Stimulated activated naive CD8-positive, alpha-beta T cell treated with anti-CD3 and anti-CD28 coated beads, Interleukin-15, amount 100 ng/mL, for 72 hours (primary cell): ENCODE measurements around the gene SHISA6.

ENCODE experiments used
- ATAC-seq: fragments of 150-1000 bp; cut with Tn5 transposase; 2 replicates; pipeline ENCODE4 v1.10.0; 2021; ENCODE audit warnings: mild to moderate bottlenecking, moderate library complexity
- DNase-seq, 2 donors: peaks; one replicate each; pipeline ENCODE4 v3.0.0; 2021 to 2022
- H3K27ac Mint-ChIP-seq, 2 donors: one replicate each; pipeline ENCODE4 v1.8.0; 2022; ENCODE audit warnings: mild to moderate bottlenecking in 2 of 2, mixed read lengths in 2 of 2, moderate library complexity in 2 of 2
- H3K27me3 Mint-ChIP-seq: one replicate; pipeline ENCODE4 v1.8.0; 2022; ENCODE audit warnings: mixed read lengths
- H3K4me1 Mint-ChIP-seq: one replicate; pipeline ENCODE4 v1.8.0; 2022; ENCODE audit warnings: mild to moderate bottlenecking, mixed read lengths
- H3K4me3 Mint-ChIP-seq, 2 donors: one replicate each; pipeline ENCODE4 v1.8.0; 2022; ENCODE audit warnings: mild to moderate bottlenecking in 2 of 2, mixed read lengths in 2 of 2, moderate library complexity in 1 of 2
- H3K9me3 Mint-ChIP-seq, 2 donors: one replicate each; pipeline ENCODE4 v1.8.0; 2022; ENCODE audit warnings: mixed read lengths in 2 of 2

Gene SHISA6

GRCh38 chr17:11245187-11245586 lies 4.2 kb downstream of the SHISA6 start:
- no peaks in the 10 kb centered on the region for H3K4me1 Mint-ChIP-seq
- peaks cover 51% of the 10 kb centered on the region for H3K27me3 Mint-ChIP-seq
- H3K4me3 Mint-ChIP-seq: no peak overlapping the region
- peaks cover 4 to 8% of the 10 kb centered on the region in 2 donors for H3K9me3 Mint-ChIP-seq
- DNase-seq (no peak), ATAC-seq (no peak)
- peak overlapping the region in 1 of 2 donors; percentile 24 for H3K27ac Mint-ChIP-seq

GRCh38 chr17:11245791-11246190 lies 4.8 kb downstream of the SHISA6 start:
- DNase-seq (no peak), ATAC-seq (no peak)
- Mint-ChIP-seq H3K4me3 (no peak overlapping the region), H3K4me1 (no peaks in the 10 kb centered on the region), H3K27me3 (peaks cover 51% of the 10 kb centered on the region), H3K27ac (no peak overlapping the region), H3K9me3 (peaks cover 4 to 8% of the 10 kb centered on the region in 2 donors)

DNA sequence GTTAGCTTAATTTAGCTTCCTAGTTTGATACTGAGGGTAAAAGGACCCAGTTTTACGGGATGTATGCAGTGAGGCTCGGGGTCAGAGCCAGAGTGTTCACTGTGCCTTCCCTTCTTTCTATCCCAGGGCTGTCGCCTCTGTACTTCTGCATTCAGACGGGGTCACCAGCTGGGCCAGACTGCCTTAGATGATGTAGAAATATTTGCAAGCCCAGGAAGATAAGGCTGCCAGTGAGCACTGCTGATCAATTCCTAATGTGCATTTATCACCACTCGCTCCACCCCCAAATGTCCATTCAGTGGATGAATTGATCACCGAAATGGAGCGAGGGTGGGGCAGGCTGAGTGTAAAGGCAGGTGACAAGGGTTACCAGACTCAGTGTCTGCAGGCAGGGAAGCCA lies 9.1 kb downstream of the SHISA6 start:
- ATAC-seq: no peak
- no peak overlapping the region for H3K4me3 Mint-ChIP-seq
- H3K27ac Mint-ChIP-seq: no peak overlapping the region
- H3K27me3 Mint-ChIP-seq: peaks cover 15% of the 10 kb centered on the region
- no peak for DNase-seq
- H3K9me3 Mint-ChIP-seq: peaks cover 0 to 4% of the 10 kb centered on the region in 2 donors
- no peaks in the 10 kb centered on the region for H3K4me1 Mint-ChIP-seq

DNA sequence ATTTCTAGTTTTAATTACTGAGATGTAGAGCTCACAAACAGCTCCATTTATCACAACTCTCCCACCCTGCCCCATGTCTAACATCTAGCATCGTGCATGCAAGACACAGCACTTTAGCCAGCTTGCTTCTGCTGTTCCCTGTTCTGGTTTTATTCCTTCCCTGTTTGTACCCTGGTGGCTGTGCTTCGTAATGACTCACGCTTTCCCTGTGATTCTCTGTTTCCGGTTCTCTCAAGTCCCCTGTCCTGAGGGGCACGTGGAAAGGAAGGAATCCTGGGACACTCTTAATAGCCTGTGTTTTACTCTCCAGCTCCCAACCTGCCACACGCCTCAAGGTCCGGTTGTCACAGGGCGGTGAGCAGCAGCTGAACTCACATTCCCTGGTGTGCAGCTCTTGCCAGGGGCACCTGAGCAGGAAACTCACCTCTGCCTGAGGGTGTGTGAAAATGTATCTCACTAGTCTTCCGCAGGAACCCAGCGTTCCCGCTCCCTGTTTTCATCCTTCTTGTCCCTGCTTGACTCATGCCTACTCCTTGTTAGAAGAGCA lies 10.6 kb downstream of the SHISA6 start:
- no peaks in the 10 kb centered on the region for H3K4me1 Mint-ChIP-seq
- H3K27me3 Mint-ChIP-seq: peaks cover 3% of the 10 kb centered on the region
- no peak overlapping the region for H3K27ac Mint-ChIP-seq
- no peak for DNase-seq
- H3K4me3 Mint-ChIP-seq: no peak overlapping the region
- ATAC-seq: no peak
- peaks cover 0 to 4% of the 10 kb centered on the region in 2 donors for H3K9me3 Mint-ChIP-seq

DNA sequence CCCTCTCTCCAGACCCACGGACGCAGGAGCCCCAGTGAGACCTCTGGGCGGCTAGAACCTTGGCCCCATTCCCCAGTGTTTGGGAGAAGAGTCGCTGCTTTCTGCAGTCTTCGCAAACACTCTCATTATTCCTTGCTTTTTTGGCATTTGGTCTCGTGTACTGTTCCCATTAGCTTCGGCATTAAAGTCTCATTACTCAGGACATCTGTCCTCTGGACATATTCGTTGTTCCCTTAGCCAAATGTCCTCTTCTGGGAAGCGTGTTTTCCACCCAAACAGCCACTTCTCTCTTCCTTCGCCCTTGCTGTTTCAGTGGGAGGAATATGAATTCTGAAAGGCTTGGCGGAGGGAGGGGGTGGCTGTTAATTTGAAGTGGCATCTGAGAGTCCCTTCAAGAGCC lies 11.1 kb downstream of the SHISA6 start:
- ATAC-seq: no peak
- no peaks in the 10 kb centered on the region for H3K4me1 Mint-ChIP-seq

GRCh38 chr17:11256877-11257276 lies 15.9 kb downstream of the SHISA6 start:
- DNase-seq: no peak
- no peak overlapping the region for H3K27ac Mint-ChIP-seq
- H3K9me3 Mint-ChIP-seq: peaks cover 0 to 7% of the 10 kb centered on the region in 2 donors
- H3K27me3 Mint-ChIP-seq: no peaks in the 10 kb centered on the region
- H3K4me1 Mint-ChIP-seq: no peaks in the 10 kb centered on the region
- ATAC-seq: no peak
- no peak overlapping the region for H3K4me3 Mint-ChIP-seq

More for the DNA sequence above, 11.1 kb downstream of the SHISA6 start:
- Mint-ChIP-seq H3K4me3 (no peak overlapping the region), H3K27ac (no peak overlapping the region), H3K27me3 (no peaks in the 10 kb centered on the region), H3K9me3 (peaks cover 0 to 4% of the 10 kb centered on the region in 2 donors)
- DNase-seq: no peak

DNA sequence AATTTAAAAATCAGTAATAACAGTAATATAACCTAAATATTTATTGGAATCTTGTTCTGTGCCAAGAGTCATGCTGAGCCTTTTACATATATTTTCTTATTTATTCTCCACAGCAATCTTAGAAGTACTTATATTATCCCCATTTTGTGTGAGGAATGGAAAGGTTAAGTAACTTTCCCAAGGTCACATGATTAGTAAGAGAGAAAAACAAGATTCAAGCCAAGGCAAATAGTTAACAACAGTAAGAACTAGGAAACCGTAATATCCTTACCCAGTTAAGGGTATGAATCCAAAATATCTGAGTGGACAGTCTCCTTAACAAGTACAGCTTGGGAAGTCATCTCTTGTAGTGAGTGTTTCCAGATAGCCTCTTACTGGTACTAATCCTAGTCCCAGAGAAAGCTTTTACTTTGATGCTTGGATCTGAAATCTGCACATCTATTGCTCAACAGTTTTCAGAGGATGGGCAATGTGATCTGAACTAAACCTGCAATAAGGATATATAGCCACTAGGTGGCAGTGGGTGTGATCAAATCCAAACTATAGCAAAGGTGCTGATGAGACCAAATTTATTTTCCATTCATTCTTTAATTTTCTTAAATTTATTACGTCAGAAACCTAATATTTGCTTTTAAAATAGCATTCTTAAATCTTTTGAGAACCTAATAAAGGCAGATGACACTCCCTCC lies 23.3 kb downstream of the SHISA6 start:
- DNase-seq (no peak), ATAC-seq (no peak)
- H3K4me1 Mint-ChIP-seq: no peaks in the 10 kb centered on the region
- H3K27me3 Mint-ChIP-seq: no peaks in the 10 kb centered on the region
- H3K4me3 Mint-ChIP-seq: no peak overlapping the region
- H3K27ac Mint-ChIP-seq: no peak overlapping the region
- H3K9me3 Mint-ChIP-seq: peaks cover 16 to 28% of the 10 kb centered on the region in 2 donors

DNA sequence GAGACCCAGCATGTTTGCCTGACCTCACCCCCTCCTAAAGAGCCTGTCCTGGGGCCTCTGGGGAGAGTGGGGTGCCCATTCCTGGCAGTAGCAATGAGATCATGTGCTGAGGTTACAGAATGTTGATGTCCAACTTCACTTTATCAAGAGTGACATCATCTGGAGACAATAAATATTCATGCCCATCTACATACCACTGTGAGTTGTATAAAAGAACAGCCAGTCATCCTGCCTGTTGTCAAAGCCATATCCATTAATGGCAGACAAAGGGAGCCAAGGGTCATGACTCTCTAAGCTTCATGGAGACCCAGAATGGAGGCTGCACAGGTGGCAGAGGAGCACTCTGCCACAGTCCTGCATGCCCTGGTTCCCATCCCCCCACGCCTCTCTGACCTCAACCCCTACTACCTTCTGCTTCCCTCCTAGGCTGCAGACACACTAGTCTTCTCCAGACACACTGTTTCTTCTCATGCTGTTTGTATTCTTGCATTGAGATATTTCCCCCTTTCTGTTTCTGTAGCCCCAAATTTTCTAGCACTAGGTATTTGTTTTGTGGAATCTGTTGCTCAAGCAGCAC lies 27.1 kb downstream of the SHISA6 start:
- DNase-seq: no peak
- no peak overlapping the region for H3K4me3 Mint-ChIP-seq
- peaks cover 15 to 23% of the 10 kb centered on the region in 2 donors for H3K9me3 Mint-ChIP-seq

DNA sequence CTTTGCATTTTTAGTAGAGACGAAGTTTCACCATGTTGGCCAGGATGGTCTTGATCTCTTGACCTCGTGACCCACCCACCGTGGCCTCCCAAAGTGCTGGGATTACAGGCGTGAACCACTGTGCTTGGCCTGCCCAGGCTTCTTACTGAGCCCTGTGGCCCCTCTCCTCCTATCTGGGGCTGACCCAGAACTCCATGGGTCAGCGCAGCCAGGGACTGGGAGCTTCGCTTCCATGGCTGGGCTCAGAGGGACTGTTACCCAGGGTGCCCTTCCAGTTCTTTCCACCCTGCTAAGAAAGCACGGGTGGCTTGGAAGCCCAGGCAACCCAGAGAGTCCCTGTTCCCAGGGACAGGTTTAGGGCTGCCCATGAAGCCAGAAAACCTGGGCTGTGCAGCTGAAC lies 28.2 kb downstream of the SHISA6 start:
- Mint-ChIP-seq H3K27ac (no peak overlapping the region), H3K4me1 (no peaks in the 10 kb centered on the region), H3K9me3 (peaks cover 12 to 19% of the 10 kb centered on the region in 2 donors), H3K4me3 (no peak overlapping the region), H3K27me3 (peaks cover 9% of the 10 kb centered on the region)
- no peak for DNase-seq
- no peak for ATAC-seq

More for the DNA sequence above, 27.1 kb downstream of the SHISA6 start:
- H3K27ac Mint-ChIP-seq: no peak overlapping the region
- no peak for ATAC-seq
- no peaks in the 10 kb centered on the region for H3K4me1 Mint-ChIP-seq
- peaks cover 9% of the 10 kb centered on the region for H3K27me3 Mint-ChIP-seq

- Mint-ChIP-seq H3K27me3 (peaks cover 9% of the 10 kb centered on the region), H3K4me1 (no peaks in the 10 kb centered on the region), H3K9me3 (peaks cover 11 to 12% of the 10 kb centered on the region in 2 donors), H3K4me3 (no peak overlapping the region), H3K27ac (no peak overlapping the region)
- ATAC-seq: no peak
- no peak for DNase-seq
Measured at GRCh38 chr17:11272191-11272590, 31.2 kb downstream of the SHISA6 start.

DNA sequence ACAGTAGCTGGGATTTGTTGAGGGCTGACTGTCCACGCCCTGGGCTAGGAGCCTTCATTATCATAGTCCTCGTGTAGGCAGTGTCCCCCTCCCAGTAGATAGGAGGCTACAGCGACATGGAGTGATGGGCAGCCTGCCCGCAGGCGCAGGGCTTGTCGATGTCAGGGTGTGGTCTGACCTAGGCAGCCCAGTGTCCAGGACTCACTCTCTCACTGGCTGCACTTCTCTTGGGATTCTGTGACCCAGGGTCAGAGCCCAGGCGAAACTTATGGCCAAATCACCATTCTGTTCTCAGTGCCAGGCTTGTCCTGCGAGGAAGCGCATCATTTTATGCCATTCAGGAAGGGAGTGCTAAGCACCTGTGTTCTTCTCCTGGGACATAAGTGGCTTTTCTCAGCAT lies 32.6 kb downstream of the SHISA6 start:
- H3K4me1 Mint-ChIP-seq: no peaks in the 10 kb centered on the region
- H3K9me3 Mint-ChIP-seq: peaks cover 8 to 11% of the 10 kb centered on the region in 2 donors
- H3K27ac Mint-ChIP-seq: no peak overlapping the region
- DNase-seq (no peak), ATAC-seq (no peak)
- H3K4me3 Mint-ChIP-seq: no peak overlapping the region
- H3K27me3 Mint-ChIP-seq: peaks cover 9% of the 10 kb centered on the region

DNA sequence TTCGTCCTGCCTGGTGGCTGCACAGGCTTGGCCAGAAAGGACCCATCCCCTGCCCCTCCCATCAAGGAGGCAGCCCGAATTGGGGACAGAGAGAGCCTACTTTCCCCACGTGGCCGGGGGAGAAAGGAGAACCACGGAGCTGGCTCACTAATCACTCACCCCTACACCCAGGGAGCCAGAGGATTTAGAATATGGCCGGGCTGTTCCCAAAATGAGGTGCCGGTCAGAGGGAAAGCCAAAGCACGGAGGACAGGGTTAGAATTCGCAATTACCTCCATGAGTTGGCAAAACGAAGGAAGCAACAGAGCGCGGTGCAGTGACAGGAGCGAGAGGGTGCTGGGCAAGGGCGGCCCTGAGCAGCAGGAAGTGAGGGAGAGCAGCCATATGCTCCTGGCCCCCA lies 33.1 kb downstream of the SHISA6 start:
- ATAC-seq: no peak
- no peak for DNase-seq
- peaks cover 9% of the 10 kb centered on the region for H3K27me3 Mint-ChIP-seq
- H3K4me3 Mint-ChIP-seq: no peak overlapping the region
- no peaks in the 10 kb centered on the region for H3K4me1 Mint-ChIP-seq
- H3K27ac Mint-ChIP-seq: no peak overlapping the region
- peaks cover 6 to 11% of the 10 kb centered on the region in 2 donors for H3K9me3 Mint-ChIP-seq

DNA sequence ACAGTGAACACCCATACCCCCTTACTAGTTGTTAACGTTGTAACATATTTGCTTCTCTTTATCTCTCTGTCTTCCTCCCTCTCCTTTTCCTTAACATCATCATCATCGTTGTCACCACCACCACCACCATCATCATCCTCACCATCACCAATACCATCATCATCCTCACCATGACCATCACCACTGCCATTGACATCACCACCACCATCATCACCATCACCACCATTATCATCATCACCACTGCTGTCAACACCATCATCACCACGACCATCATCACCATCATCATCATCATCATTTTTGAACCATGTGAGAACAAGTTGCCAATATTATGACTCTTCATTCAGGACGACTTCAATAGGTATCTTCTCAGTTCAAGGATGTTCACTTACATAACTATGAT lies 35.5 kb downstream of the SHISA6 start:
- H3K9me3 Mint-ChIP-seq: peaks cover 6 to 19% of the 10 kb centered on the region in 2 donors
- ATAC-seq (no peak), DNase-seq (no peak)
- H3K4me1 Mint-ChIP-seq: no peaks in the 10 kb centered on the region
- no peak overlapping the region for H3K27ac Mint-ChIP-seq
- H3K27me3 Mint-ChIP-seq: peaks cover 9% of the 10 kb centered on the region
- no peak overlapping the region for H3K4me3 Mint-ChIP-seq

- H3K4me1 Mint-ChIP-seq: no peaks in the 10 kb centered on the region
- H3K4me3 Mint-ChIP-seq: no peak overlapping the region
- ATAC-seq: no peak
- no peak overlapping the region for H3K27ac Mint-ChIP-seq
- DNase-seq: no peak
- H3K9me3 Mint-ChIP-seq: peaks cover 0 to 8% of the 10 kb centered on the region in 2 donors
- H3K27me3 Mint-ChIP-seq: no peaks in the 10 kb centered on the region
Measured at GRCh38 chr17:11278186-11278991, 37.4 kb downstream of the SHISA6 start.

DNA sequence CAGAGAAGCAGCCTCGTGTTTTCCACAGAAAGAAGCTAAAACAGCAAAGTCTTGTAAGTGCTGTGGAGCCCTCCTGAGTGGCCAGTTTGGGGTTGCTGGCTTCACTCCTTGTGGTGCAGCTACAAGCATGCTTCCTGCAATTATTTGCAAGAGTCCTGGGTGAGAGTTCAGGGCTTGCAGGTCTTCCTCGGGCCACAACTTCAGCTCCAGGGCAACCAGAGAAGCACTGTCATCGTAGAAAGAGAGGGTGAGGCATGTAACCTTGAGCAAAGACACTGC lies 37.9 kb downstream of the SHISA6 start:
- Mint-ChIP-seq H3K9me3 (peaks cover 0 to 8% of the 10 kb centered on the region in 2 donors), H3K4me1 (no peaks in the 10 kb centered on the region), H3K27ac (no peak overlapping the region), H3K4me3 (no peak overlapping the region), H3K27me3 (no peaks in the 10 kb centered on the region)
- DNase-seq (no peak), ATAC-seq (no peak)

DNA sequence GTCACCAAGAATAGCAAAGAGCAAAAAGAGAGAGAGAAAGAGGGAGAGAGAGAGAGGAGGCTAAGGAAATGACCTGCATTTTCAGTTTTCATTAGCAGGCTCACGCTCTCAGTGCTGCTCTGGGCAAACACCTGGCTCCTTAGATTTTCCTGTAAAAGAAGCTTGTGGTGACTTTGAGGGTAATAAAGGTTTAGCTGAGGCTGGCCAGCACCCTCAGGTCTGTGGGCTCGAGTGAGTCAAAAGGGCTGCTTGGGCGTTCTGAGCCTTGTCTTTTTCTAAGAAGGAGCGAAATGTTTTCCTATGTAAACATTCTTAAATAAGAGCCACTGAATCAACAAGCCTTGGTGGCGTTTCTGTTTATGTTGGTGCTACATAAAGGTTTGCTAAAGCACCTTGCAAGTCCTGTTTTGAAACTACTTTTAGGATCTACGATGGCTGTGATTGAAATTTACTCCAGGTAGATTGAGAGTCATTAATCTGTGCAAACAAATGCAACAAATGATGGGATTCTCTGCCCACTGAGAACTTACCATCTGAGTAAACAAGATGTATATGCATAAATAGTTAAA lies 38.8 kb downstream of the SHISA6 start:
- no peaks in the 10 kb centered on the region for H3K27me3 Mint-ChIP-seq
- no peaks in the 10 kb centered on the region for H3K4me1 Mint-ChIP-seq
- no peak for ATAC-seq
- H3K27ac Mint-ChIP-seq: no peak overlapping the region
- no peak for DNase-seq
- H3K4me3 Mint-ChIP-seq: no peak overlapping the region
- peaks cover 0 to 16% of the 10 kb centered on the region in 2 donors for H3K9me3 Mint-ChIP-seq
